HG03280 (cell line): ENCODE measurements around the gene MST1.
A peak's percentile ranks its signal among the peaks of the same experiment; 100 is the strongest.

Experiments used
- ATAC-seq: cut with Tn5 transposase; IDR thresholded peaks from one replicate; pipeline ENCODE4 v1.9.1; 2021; ENCODE audit warnings: mild to moderate bottlenecking, moderate library complexity; ENCODE audit not compliant: unreplicated experiment

The MST1 gene

DNA sequence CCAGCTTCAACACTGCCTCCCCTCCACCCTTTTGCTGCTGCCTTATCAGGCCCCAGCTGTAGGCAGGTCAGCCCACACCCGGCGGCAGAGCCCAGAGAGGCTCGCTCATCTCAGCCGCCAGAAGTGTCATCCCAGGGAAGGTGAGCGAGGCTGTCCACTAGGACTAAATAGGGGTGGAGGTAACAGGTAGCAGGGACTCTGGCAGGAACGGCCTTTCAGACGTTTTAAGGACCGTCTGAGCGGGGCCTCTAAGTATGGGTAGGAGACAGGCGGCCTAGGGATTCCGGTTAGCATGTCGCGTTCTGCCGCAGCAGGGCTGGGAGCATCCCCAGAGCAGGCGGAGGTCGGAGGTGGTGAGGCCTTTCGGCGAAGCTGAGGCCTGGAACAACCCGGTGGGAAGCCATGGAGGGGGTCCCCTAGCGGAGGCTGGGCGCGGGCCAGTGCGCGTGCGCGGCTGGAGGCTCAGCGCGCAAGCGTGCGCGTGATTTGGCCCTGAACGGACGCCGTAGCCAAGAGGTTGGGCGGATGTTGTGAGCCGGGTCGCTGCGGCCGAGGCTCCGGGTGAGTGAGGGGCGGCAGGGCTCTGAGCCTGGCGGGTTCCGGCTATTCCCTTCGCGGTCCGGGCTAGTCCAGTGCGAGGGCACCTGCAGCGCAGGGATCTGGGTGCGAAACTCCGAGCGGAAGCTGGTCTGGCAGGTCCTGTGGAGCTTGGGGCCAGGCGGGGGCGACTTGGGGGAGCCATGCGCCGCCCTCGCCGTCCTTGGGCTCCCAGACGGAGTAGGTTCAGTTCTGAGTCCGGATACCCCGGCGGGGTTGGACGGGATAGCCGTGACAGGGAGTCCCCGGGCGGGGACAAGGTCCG, at the start of gene MST1, which contains the start of gene RNF123:
Gene MST1, minus strand, starts transcription at position 429 of the 862 bp plus-strand sequence. CDS start 783 bp downstream, outside the sequence.
Gene RNF123, plus strand, starts transcription at position 512 of the 862 bp plus-strand sequence. CDS start 1,609 bp downstream, outside the sequence.
- peak; percentile 66 for ATAC-seq

DNA sequence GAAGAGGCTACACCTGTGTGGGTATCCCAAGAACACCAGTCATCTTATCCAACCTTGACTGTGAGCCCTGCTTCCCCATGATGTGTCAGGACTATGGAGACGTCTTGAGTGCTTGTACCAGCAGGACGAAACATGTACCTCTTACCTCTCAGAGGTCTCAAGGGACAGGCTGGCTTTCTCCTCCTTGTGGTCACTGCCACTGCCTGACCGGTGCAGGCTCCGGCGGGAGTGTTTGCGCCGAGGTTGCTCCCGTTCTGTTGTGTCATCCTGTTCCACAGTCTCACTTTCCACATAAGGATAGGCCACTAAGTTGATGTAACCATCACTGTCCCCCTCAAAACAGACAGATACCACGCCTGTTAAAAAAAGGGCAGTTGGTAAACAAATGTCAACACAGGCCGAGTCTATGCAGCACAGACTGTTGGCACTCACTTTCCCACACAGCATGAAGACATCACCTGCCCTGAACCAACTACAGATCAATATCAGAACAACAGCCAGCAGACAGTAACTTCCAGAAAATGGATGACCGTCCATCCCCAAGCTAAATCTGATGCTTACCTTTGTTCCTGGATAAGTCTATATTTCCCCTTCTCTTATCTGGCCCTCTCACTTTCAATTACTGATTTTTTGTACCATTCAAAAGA, 48.9 kb upstream of the MST1 start:
- ATAC-seq = no peak

DNA sequence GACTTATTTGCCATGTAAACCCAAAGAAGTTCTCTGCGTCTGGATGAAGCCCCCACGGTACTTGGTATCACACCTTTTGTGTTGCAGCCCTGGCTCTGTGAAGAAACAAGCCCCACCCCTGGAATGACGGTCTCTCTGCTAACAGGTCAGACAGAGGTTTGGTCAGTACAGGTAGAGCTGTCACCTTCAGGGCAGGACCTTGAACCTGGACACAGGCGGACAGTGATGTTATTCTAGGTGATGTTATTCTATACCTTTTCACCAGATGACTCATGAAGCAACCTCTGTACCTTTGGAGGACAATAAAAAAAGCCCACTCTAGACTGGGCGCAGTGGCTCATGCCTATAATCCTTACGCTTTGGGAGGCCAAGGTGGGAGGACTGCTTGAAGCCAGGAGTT, 45.5 kb upstream of the MST1 start:
- ATAC-seq = no peak

DNA sequence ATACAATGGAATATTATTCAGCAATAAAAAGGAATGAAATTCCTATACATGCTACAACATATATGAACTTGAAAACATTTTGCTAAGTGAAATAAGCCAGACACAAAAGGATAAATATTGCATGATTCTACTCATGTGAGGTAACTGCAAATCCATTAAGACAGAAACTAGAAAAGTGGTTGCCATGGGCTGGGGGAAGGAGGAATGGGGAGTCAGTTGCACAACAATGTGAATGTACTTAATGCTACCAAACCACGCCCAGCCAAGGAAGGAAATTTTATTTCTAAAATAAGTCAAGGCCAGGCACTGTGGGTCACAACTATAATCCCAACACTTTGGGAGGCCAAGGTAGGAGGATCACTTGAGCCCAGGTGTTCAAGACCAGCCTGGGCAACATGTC, 44.3 kb upstream of the MST1 start:
- no peak for ATAC-seq

DNA sequence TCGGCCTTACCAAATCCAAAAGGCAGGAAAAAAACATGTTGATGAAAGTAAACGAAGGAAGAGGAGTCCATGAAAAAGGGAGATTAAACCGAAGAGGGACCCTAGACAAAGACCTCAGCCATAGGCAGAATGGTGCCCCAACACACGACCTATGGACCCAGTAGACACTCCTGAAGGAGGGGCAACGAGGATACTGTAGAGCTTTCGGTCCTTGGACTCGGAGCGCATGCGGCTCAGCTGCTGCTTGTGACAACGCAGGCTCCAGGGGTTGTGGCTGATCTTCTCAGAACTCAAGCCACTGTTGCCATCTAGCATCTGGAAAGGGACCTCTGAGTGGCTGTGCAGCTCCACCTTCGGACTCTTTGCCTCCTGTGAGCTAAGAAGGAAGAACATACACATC, 43.3 kb upstream of the MST1 start:
- no peak for ATAC-seq

DNA sequence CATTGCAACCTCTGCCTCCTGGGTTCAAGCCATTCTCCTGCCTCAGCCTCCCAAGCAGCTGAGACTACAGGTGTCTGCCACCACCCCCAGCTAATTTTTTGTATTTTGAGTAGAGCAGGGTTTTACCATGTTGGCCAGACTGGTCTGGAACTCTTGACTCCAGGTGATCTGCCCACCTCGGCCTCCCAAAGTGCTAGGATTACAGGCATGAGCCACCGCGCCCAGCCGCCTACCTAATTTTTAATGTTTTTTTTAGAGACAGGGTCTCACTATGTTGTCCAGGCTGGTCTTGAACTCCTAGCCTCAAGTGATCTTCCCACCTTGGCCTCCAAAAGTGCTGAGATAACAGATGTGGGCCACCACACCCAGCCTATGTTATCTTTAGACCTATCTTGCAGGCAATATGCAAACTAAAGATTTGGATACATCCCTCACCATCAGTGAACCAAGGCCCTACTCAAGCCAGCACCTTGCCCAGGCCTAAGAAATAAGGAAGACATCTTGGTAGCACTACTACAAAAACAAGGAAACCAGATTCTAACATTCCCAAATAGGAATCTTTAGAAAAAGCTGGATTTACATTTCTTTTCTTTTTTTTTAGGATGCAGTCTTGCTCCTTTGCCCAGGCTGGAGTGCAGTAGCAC, 40.8 kb upstream of the MST1 start:
- ATAC-seq = no peak

DNA sequence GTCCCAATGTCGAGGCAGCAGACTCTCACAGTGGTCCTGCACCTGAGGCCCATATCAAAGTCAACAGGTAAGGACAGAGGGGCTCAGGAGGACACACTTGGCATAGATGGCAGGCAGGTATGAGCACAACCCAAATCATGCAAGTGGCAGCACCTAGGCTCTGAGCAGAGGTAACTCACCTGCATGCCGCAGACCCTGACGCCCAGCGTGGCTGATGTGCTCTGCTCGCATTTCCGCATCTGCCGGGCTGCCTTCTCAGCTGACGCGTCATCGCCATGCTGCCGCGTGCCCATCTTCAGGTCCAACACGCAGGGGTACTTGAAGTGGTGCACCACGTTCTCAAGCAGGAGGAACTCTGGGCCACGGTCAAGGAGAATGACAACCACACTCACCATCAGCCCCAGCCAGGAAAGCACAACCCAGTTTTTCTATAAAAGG, 38.7 kb upstream of the MST1 start:
- ATAC-seq = no peak

DNA sequence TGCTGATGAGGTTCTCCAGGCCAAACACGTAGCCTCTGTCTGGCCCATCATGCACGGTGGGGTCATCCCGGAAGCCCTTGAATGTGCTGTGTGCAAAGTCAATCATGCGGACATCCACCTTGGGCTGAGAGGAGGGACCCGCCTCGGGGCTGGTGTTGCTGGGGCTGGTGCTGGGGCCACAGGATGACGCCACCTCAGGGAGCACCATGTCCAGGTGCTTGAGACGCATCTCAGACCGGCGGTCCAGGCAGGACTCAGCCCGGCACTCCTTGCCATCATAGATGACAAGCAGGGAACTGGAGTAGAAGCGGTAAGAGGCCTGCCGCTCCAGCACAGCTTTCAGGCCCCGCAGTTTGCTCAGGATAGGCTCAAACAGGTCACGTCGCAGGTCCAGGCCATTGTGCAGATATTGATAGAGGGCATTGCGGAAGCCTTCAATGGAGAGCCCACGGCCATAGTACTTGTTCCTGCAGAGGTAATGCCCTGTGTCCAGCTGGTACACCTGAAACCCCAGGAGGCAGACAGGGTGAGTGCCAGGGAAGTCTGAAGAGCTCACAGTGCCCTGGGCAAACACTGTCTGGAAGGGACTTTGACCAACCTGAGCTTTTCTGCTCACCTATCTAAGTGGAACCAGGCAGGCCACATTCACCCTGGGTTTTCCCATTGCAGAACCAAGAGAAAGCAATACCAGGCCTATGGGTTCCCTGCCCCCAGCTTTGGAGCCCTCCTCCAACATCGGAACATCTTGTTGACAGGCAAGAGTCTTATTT, 38.1 kb upstream of the MST1 start:
- ATAC-seq = no peak

DNA sequence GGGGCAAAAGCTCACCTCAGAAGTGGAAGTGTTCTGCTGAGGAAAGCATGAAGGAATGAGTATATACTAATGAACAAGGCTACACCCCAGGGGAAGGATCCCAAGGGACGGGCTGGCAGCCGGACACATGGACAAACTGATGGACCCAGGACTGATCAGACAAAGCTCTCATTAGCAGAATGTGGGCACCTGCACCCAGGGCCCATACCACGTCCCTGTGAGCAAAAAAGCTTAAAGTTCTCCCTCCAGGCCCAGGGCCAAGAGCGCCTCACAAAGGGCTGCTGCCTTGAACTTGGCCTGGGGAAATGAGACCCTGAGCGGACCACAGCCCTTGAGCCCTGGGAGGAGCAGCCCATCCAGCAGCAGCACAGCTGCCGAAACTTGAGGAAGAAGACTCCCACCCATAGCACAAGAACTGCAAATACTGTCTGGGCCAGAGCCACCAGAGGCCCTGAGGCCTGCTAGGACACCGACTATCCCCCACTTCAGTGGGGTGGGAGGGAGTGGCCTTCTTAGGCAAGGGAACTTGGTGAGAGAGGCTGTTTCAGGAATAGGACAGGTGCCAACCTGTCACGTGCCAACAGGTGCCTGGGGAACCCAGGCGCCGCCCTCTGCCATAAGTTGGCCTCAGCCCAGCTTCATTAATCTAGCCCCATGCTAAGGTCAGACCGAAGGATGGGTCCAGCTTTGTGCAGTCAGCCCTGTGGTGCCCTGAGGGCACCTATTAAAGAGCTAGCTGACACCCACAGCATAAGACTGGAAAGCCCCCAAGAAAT, 36.8 kb upstream of the MST1 start:
- ATAC-seq = no peak

DNA sequence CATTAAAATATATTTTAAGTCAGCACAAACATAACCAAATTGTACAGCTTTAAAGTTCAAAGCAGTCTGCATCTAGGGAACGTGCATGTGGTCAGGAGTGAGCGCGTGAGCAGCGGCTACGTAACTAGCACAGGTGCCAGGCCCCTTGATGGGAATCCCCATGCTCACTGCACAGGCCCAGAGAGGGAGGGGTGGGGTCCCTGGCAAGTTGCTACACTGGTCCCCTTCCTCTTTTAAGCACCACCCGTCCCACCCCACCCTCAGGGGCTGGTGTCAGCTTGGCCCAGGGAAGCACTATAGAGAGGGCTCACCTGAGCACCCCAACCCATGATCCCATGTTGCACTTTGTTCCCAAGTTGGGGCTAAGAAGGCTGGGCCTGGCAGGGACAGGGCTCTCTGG, 35.3 kb upstream of the MST1 start:
- ATAC-seq = no peak

DNA sequence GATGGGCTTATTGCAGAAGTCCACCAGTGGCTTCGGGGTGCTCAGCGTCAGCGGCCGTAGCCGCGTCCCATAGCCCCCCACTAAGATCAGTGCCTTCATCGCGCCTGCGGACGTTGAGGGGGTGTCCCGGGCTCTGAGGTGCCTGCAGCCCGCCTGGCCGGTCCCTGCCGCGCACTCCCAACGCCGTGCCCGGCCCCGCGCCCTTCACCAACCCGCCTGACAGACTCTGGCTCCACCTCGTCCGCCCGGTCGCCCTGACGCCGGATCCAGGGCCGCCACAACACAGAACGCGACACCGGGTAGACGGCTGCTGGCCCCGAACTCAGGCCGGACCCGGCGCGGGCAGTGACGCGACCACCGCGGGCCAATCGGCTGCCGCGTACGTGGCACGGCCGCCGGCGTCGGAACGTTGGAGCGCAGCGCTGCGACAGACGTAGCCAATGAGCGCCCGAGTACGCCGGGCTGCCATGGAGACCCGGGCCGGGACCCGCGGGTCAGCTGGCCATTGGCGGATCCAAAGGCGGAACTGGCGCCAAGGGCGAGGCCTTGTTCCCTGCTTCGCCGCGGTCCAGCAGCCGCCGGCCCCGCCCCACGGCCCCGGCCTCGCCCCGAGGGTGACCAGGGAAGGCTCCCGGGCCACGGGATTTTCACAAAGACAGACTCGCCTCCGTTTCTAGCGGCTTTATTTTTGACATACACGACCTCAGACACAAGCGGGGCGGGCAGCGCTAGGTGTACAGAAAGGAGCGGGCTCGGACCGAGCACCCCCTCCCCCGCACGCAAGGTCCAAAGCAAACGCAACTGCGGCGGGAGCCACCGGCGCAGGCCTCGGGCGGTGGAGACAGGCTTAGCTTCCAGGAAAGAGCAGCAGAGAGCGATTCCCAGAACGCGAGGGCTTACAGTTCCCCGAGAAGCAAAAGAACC, 34.6 kb upstream of the MST1 start, which contains the start of gene GMPPB:
Gene GMPPB, minus strand, starts transcription at position 324 of the 924 bp plus-strand sequence. Its CDS starts 225 bp downstream, at position 99.
- ATAC-seq = peak; percentile 85

DNA sequence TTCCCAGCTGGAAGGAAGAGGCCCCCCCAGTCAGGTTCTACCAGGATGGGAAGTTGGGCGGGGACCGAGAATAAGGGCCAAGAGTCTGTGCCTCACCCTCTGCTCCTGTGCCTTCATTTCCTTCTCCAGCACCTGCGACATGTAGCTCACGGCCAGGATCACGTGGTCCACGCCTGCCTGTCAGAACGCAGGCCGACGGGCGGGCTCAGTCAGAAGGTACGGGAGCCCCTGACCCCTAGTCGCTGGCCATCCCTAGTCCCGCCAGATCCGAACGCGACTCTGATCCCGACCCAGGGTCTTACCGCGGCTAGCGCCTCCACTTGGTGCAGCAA, 34.0 kb upstream of the MST1 start:
- ATAC-seq = no peak

DNA sequence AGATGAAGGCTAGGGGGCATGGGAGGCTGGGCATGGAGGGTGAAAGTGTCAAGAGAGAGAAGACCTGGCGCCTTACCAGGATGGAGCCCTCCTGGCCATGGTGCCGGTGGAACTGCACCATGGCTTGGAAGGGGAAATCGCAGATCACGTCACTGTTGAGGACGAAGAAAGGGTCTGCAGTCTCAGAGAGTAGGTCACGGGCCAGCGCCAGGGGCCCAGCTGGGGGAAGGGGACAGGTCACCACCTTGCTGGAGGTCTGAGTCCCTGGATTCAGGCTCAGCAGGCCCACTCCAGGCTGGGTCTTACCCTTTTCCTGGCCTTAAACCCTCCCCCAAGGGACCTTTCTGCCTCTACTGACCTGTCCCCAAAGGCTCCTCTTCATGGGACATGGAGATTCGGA, 33.6 kb upstream of the MST1 start:
- no peak for ATAC-seq

DNA sequence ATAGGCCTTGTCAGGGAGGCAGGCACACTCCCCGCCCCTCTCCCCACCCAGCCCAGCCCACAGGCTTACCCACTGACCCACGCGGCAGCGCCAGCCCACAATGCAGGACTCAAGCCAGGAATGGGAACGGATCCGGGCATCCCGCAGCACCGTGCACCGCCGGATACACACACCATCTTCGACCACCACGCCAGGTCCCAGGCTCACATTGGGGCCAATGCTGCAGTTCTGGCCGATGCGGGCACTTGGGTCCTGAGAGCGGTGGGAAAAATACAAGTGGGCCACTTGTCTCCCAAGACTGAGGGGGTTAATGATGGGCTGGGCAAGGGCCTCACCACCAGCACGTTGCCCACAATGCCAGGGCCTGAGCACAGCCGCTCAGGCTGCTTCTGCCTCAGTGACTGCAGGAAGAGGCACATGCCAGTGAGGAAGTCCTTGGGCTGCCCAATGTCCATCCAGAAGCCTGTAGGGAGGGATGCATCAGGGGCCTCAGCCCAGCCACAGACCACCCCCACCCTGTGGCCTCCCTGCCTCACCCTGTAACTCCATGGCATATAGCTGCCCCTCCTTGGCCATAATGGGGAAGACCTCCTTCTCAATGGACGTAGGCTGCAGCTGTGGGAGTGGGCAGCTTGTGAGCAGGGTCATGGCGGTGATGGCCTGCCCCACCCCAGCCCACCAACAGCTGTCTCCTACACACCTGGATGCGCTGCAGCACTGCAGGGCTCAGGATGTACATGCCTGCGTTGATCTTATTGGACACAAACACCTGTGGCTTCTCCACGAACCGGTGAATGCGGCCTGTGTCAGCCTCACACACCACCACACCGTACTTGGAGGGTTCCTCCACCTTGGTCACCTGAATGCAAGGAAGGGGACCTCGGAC, 32.9 kb upstream of the MST1 start:
- ATAC-seq = no peak

DNA sequence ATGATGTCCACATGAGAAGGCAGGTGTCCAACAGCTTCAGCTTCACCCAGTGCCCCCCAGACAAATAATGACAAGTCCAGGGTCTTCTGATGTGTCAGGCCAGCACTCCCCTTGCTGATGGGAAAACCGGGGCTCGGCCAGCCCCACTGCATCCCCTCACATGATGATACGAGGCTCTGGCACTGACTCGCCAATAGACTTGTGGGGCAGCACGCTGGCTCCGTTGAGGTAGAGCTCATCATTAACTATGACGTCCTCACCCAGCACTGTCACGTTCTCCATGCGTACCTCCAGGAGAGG, 32.3 kb upstream of the MST1 start:
- no peak for ATAC-seq

DNA sequence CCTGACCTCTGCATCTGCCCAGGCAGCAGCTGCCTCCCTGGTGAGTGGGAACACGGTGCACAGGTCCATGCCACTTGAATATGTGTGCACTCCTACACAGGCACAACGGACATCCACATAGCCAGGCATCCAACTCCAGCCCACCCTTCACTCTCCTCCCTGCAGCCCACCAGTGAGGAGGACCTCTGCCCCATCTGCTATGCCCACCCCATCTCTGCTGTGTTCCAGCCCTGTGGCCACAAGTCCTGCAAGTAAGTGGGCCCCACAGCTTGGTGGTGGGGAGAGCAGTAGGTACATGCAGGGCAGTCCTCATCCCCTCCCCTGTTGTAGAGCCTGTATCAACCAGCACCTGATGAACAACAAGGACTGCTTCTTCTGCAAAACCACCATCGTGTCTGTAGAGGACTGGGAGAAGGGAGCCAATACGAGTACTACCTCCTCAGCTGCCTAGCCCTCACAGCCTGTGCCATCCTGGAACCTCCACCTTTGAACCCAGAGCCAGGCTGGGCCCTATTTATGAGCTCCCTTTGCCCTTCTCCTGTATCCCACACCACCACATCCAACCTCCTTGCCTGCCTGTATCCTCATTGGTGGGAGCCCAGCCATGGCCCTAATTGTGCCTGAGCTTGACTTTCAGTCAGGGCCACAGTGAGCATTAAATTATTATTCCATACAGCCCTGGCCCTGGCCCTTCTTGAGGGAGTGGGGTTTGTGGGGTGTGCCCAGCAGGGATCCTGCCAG, 31.8 kb upstream of the MST1 start:
- ATAC-seq = no peak

DNA sequence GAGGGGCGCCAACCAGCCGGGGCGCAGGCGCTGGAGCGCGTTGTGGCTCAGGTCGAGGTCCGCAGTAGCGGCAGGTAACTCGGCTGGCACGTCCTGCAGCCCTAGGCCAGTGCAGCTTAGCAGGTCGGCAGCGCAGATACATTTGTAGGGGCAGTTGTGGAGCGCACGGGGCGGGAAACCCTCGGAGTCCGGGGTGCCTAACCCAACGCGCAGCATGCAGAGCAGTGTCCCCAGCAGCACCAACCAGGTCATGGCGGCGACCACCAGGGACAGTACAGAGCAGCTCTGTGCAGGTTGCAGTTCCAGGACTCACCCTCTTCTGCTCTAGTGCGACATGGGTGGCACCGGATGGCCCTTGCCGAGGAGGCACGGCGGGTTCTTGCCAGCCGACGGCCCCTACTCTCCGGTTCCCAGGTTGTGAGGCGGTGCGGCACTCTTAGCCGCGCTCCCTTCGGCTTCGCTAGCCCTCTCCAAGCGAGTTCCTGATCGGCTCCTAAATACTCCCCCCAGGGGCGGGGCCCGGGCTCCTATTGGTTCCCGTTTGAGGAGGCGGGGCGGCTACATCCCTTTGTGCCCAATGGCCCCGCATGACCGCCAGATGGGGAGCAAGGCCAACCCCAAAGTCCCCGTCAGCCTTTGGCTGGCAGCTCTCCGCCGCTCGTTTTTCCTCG, 30.1 kb upstream of the MST1 start, which contains the start of gene AMIGO3:
Gene AMIGO3, minus strand, starts transcription at position 471 of the 671 bp plus-strand sequence. Its CDS starts 219 bp downstream, at position 252.
- ATAC-seq = peak; percentile 38
